Central memory CD8-positive, alpha-beta T cell (primary cell): ENCODE results near the gene NR1H4.
"Not testable (repeated sequence)": the region's sequence is repeated elsewhere in the genome, so short reads cannot be mapped to it uniquely, and the experiment has no call there.

Experiments used
- ATAC-seq: fragments of 150-1000 bp; cut with Tn5 transposase; replicated peaks from 2 replicates; pipeline ENCODE4 v1.10.0; 2022; ENCODE audit warnings: mild to moderate bottlenecking, moderate FRiP score, moderate number of reproducible peaks; ENCODE audit not compliant: poor library complexity, severe bottlenecking; ENCODE audit errors: extremely low read depth
- DNase-seq, 2 donors: peaks; one replicate each; pipeline ENCODE4 v3.0.0; 2021; ENCODE audit warnings: low spot score in 2 of 2
- H3K27ac Mint-ChIP-seq: one replicate; pipeline ENCODE4 v1.8.0; 2022; ENCODE audit warnings: low read depth, mild to moderate bottlenecking, moderate library complexity, mixed read lengths
- H3K27me3 Mint-ChIP-seq: one replicate; pipeline ENCODE4 v1.8.0; 2022; ENCODE audit warnings: mixed read lengths
- H3K36me3 Mint-ChIP-seq: one replicate; pipeline ENCODE4 v1.8.0; 2022; ENCODE audit warnings: mild to moderate bottlenecking, moderate library complexity, mixed read lengths; ENCODE audit not compliant: insufficient read depth
- H3K4me1 Mint-ChIP-seq: one replicate; pipeline ENCODE4 v1.8.0; 2022; ENCODE audit warnings: mixed read lengths
- H3K4me3 Mint-ChIP-seq: one replicate; pipeline ENCODE4 v1.8.0; 2022; ENCODE audit warnings: mild to moderate bottlenecking, moderate library complexity, mixed read lengths
- H3K9me3 Mint-ChIP-seq: one replicate; pipeline ENCODE4 v1.8.0; 2022; ENCODE audit warnings: mixed read lengths

Gene NR1H4

DNA sequence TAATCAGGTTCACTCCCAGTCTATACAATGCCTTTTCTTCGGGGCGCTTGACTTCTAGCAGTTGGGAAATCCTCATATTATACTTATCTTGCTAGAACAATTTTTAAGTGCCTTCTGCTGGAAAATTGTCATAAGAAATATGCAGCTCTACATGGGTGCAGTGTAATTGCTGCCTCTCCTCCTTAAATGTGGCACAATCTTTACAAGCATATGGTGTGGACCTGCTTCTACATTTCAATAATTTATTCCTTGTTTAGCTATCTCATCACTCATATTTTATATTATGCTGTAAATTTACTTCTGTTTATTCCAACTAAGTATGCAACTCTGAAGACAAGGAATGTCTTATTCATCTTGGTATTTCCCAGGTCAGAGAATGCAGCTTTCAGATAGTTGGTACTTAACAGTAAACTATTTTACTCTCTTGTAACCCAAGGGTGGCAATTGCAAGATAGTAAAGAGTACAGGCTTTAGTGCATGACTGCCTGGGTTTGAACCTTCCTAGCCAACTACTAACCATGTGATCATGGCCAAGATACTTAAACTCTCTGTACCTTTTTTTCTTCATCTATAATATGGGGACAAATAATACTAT is 56.2 kb downstream of the NR1H4 start:
- Mint-ChIP-seq H3K4me1 (no peaks in the 10 kb centered on the region), H3K36me3 (no peaks in the 10 kb centered on the region), H3K27me3 (peaks cover 11% of the 10 kb centered on the region), H3K4me3 (no peak overlapping the region), H3K9me3 (no peaks in the 10 kb centered on the region), H3K27ac (no peak overlapping the region)
- ATAC-seq (no peak), DNase-seq (no peak)

DNA sequence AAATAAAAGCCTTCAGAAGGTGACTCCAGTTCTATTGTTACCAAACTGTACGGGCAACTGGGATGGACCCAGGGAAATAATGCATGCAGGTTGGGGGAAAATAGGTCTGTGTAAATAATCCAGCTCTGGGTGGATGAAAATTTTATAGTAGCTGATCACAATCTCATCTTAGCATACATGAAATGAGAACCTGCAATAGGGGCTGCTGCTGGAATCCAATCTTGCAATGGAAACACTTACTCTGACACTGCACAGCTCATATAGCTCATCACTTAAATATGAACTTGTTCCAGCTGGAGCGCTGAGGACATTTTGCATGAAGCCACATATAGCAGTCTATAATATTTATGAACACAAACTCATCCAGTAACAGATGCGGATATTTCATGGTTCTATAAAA is 59.7 kb downstream of the NR1H4 start:
- Mint-ChIP-seq H3K9me3 (no peaks in the 10 kb centered on the region), H3K4me3 (no peak overlapping the region), H3K4me1 (no peaks in the 10 kb centered on the region), H3K36me3 (no peaks in the 10 kb centered on the region), H3K27ac (no peak overlapping the region), H3K27me3 (peaks cover 6% of the 10 kb centered on the region)
- DNase-seq (no peak), ATAC-seq (no peak)

DNA sequence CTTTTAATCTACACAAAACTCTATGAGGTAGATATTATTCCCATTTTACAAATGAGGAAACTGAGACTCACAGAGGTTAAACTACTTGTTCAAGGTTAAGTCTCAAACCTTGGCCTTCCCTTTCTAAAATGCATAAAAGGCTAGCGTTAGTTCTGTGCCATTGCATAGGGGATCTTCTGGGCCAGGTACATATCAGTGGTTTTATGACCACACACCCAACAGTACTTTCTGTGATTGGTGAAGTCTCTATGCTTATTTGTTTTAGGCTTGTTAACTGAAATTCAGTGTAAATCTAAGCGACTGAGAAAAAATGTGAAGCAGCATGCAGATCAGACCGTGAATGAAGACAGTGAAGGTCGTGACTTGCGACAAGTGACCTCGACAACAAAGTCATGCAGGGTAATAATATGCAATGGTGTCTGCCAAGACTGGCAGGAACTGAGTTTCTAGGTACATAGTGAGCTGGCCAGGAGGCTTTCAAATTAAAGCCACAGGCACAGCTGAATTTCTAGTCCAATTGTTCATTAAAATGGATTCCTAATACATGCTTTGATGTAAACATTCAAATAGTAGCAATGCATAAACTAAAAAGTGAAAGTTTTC is 61.1 kb downstream of the NR1H4 start:
- peaks cover 6% of the 10 kb centered on the region for H3K27me3 Mint-ChIP-seq
- H3K27ac Mint-ChIP-seq = no peak overlapping the region
- no peaks in the 10 kb centered on the region for H3K4me1 Mint-ChIP-seq
- DNase-seq (no peak), ATAC-seq (no peak)
- H3K4me3 Mint-ChIP-seq = no peak overlapping the region
- no peaks in the 10 kb centered on the region for H3K36me3 Mint-ChIP-seq
- H3K9me3 Mint-ChIP-seq = peaks cover 10% of the 10 kb centered on the region

DNA sequence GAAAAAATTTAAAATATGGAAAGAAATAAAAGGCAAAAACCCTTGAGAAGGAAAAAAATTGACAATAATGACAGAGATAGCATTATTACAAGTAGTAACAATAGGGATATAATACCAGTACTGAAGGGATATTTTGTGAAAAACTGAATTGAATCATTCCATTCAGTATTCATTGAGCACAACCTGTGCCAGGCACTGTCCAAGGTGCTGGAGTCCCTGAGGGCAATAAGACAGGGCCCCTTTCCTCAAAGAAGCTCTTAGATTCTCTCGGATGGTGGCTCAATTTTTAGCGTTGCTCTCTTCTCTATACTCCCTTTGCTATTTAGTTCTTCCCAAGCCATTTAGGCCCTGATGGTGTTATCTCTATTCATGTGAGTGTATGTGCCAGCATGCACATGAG is 65.5 kb downstream of the NR1H4 start:
- ATAC-seq = no peak
- Mint-ChIP-seq H3K27me3 (no peaks in the 10 kb centered on the region), H3K4me3 (no peak overlapping the region), H3K27ac (no peak overlapping the region), H3K4me1 (no peaks in the 10 kb centered on the region), H3K36me3 (no peaks in the 10 kb centered on the region), H3K9me3 (peaks cover 10% of the 10 kb centered on the region)
- DNase-seq = no peak

GRCh38 chr12:100544165-100544564 is 70.5 kb downstream of the NR1H4 start:
- Mint-ChIP-seq H3K36me3 (no peaks in the 10 kb centered on the region), H3K4me1 (no peaks in the 10 kb centered on the region), H3K27me3 (peaks cover 9% of the 10 kb centered on the region), H3K27ac (no peak overlapping the region), H3K4me3 (no peak overlapping the region), H3K9me3 (peaks cover 5% of the 10 kb centered on the region)
- no peak for ATAC-seq
- no peak for DNase-seq

DNA sequence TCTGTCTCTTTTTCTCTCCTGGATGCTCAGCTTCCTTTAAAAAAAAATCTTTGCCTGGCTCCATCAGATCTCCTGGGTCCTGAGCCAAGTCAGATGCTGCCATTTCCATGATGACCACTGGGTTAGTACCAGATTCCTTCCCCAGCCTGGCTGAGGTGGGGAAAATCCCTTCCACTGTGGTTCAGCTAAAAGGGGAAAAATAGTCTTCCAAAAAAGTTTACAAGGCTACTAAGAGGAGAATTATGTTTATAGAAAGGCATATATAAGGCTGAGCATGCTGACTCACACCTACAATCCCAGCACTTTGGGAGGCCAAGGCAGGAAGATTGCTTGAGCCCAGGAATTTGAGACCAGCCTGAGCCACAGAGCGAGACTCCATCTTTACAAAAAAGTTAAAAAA is 71.4 kb downstream of the NR1H4 start:
- Mint-ChIP-seq H3K27me3 (peaks cover 9% of the 10 kb centered on the region), H3K9me3 (no peaks in the 10 kb centered on the region), H3K4me1 (no peaks in the 10 kb centered on the region), H3K36me3 (no peaks in the 10 kb centered on the region), H3K27ac (no peak overlapping the region), H3K4me3 (no peak overlapping the region)
- no peak for DNase-seq
- no peak for ATAC-seq

DNA sequence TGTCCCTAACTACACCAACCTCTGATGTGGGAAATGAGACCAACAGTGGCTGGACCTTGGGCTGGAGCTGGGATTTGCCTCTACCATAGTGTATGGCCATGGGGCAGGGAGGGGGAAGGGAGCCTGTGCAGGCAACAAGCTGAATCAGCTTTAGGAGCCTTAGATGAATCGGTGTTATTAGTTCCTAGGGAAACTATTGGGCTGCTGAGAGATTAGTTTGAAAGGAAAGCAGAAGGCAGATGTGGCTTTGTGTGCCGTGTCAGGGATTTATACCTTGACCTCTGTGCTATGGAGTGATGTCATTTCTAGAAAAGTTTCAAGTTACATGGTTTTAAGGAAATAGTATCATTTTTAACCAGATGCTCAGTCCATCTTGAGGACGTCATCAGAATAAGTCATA is 80.3 kb downstream of the NR1H4 start:
- DNase-seq = no peak
- H3K27me3 Mint-ChIP-seq = peaks cover 30% of the 10 kb centered on the region
- H3K4me3 Mint-ChIP-seq = no peak overlapping the region
- H3K9me3 Mint-ChIP-seq = no peaks in the 10 kb centered on the region
- H3K27ac Mint-ChIP-seq = no peak overlapping the region
- H3K4me1 Mint-ChIP-seq = no peaks in the 10 kb centered on the region
- no peak for ATAC-seq
- H3K36me3 Mint-ChIP-seq = peaks cover 2% of the 10 kb centered on the region

DNA sequence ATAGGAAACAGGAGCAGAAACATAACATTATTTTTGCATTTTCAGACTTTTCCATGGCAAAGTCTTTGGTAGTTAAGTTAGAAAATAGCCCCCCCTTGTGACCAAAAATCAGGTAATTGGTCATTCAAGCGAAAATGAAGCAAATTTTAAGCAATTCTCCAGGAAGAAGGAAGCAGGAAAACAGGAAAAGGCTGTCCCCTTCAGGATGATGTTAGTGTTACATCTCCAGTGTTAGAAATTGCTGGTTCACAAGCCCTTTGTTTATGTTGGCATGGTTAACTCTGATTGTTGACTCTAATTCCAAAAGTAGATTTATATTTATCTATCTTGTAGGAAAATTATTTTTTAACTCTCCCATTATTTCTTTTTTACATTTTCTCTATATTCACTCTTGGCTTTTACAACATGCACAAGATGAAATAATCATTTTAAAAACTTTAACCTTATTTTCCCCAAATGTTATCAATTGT is 81.0 kb downstream of the NR1H4 start:
- peaks cover 2% of the 10 kb centered on the region for H3K36me3 Mint-ChIP-seq
- H3K9me3 Mint-ChIP-seq = no peaks in the 10 kb centered on the region
- ATAC-seq (no peak), DNase-seq (no peak)
- H3K27ac Mint-ChIP-seq = no peak overlapping the region
- no peak overlapping the region for H3K4me3 Mint-ChIP-seq
- H3K4me1 Mint-ChIP-seq = no peaks in the 10 kb centered on the region
- H3K27me3 Mint-ChIP-seq = peaks cover 30% of the 10 kb centered on the region

DNA sequence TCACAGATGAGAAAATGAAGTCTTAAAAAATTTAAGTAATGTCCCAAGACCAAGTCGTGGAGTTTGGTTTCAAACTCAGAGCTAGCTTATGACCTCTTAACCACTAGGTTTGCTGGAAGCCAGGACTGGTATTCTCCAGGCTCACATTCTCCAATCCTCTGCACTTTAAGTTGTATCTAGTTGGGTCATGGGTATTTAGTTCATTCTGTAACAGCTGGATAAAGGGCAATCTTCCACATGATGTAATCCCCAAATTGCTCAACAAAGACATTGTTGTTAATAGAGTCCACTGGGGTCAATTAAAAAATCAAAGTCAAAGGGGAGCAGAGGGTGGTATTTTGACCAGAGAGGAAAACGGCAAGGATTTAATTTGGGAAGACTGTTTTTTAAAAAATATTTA is 82.1 kb downstream of the NR1H4 start:
- no peak for DNase-seq
- peaks cover 30% of the 10 kb centered on the region for H3K27me3 Mint-ChIP-seq

GRCh38 chr12:100557357-100557756 is 83.7 kb downstream of the NR1H4 start:
- Mint-ChIP-seq H3K27ac (no peak overlapping the region), H3K4me1 (no peaks in the 10 kb centered on the region), H3K4me3 (no peak overlapping the region), H3K9me3 (no peaks in the 10 kb centered on the region), H3K27me3 (peaks cover 30% of the 10 kb centered on the region), H3K36me3 (peaks cover 2% of the 10 kb centered on the region)
- no peak for ATAC-seq
- DNase-seq = no peak

More for the DNA sequence above, 82.1 kb downstream of the NR1H4 start:
- Mint-ChIP-seq H3K36me3 (peaks cover 2% of the 10 kb centered on the region), H3K4me3 (no peak overlapping the region), H3K9me3 (no peaks in the 10 kb centered on the region), H3K27ac (no peak overlapping the region), H3K4me1 (no peaks in the 10 kb centered on the region)
- ATAC-seq = no peak

- not testable (repeated sequence) for ATAC-seq, H3K4me1 Mint-ChIP-seq, H3K4me3 Mint-ChIP-seq, H3K27ac Mint-ChIP-seq, H3K9me3 Mint-ChIP-seq, DNase-seq, H3K36me3 Mint-ChIP-seq
- H3K27me3 Mint-ChIP-seq = peaks cover 19% of the 10 kb centered on the region
Observed at GRCh38 chr12:100559261-100559660, 85.6 kb downstream of the NR1H4 start.

- H3K27ac Mint-ChIP-seq = no peak overlapping the region
- no peaks in the 10 kb centered on the region for H3K36me3 Mint-ChIP-seq
- ATAC-seq (no peak), DNase-seq (no peak)
- no peaks in the 10 kb centered on the region for H3K4me1 Mint-ChIP-seq
- H3K4me3 Mint-ChIP-seq = no peak overlapping the region
- no peaks in the 10 kb centered on the region for H3K9me3 Mint-ChIP-seq
- H3K27me3 Mint-ChIP-seq = peaks cover 24% of the 10 kb centered on the region
Observed at GRCh38 chr12:100564090-100564489, 90.4 kb downstream of the NR1H4 start.

GRCh38 chr12:100564905-100565467 is 91.3 kb downstream of the NR1H4 start:
- Mint-ChIP-seq H3K27ac (no peak overlapping the region), H3K36me3 (no peaks in the 10 kb centered on the region), H3K27me3 (peaks cover 26% of the 10 kb centered on the region), H3K4me3 (no peak overlapping the region), H3K9me3 (no peaks in the 10 kb centered on the region), H3K4me1 (no peaks in the 10 kb centered on the region)
- ATAC-seq (no peak), DNase-seq (no peak)
